Stimulated activated CD8-positive, alpha-beta memory T cell treated with anti-CD3 and anti-CD28 coated beads, Interleukin-2, amount 100 ng/mL, for 1 hour (primary cell): ENCODE data around the gene CHTF18.
"Not testable (repeated sequence)": the region's sequence is repeated elsewhere in the genome, so short reads cannot be mapped to it uniquely, and the experiment has no call there.

Source experiments
- DNase-seq, 2 donors: peaks; one replicate each; pipeline ENCODE4 v3.0.0-alpha.2; 2020; ENCODE audit warnings: low read depth in 2 of 2

The CHTF18 gene

DNA sequence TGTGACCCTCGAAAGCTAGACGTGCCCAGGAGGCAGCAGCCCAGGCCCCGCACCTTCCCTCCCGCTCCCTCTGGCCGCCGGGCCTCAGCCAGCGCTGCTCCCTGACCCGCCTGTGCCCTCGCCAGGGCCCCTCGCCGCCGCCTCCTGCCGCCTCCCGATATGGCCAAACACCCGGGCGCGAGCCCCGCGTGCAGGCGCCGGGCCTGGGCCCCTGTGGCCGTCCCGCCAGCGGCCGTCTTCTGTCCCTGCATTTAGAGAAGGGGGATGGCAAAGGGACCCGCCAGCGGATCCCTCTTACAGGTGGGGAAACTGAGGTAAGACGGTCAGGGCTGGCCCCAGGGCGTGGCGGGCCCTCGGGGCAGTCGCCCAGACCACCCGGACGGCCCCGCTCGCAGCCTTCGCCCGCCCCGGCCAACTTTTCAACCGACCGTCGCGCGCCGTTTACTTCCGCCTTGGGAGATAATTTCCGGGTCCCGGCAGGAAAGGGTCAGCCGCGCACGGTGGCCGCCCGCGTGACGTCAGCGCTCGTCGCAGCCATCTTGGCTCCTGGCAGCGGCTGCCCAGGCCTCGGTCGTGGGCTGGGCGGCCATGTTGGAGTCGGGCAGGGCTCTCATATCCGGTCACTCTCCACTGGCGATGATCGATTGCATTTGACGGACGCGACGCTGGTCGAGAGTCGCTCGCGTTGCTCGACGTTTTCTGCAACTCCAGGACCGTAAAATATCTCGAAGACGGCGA, 19.1 kb downstream of the CHTF18 start:
- DNase-seq: peak; percentile 66 to 67

DNA sequence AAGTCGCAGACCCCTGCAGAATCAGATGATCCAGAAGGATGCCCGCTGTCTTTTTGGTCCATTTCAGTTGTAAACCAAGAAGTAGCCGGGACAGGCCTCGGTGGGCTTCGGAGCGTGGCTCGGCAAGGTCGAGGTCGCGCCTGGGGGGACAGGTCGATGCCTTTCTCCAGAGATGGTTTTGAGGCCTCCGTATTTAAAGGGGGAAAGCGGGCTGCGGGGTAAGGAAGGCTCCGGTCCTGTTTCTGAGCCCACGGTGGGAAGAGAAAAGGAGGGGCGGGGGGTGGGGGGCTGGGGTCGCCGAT, 19.6 kb downstream of the CHTF18 start:
- no peak for DNase-seq

DNA sequence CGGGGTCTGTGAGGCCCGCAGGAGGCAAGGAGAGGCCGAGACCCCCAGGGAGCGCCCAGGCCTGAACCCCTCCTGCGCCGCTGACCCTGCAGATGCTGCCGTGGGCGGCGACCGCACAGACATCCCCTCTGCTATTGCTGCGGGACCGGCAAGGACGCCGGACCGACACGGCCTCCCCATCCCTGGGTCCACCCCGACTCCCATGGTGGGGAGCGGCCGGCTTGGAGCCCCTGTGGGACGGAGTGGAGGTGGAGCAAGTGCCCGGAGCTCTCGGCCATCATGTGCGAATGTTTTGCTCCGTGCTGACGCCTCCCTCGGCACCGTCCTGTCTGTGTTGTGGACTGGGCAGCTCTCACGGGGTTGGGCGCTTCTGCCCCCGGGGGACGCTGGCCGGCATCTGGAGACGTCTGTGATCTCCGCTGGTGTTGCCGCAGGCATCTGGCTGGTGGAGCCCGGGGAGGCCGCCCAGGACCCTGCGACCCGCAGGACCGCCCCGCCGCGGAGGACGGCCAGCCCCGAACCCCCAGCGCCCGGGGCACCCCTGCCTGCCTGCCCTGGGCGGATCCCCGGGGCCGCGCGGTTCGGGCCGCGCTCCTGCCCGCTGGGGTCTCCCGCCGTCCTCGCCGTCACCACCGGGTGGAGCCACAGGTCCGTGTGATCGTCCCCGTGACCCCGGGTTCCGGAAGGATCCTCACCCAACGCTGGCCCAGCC, 24.9 kb downstream of the CHTF18 start:
- DNase-seq: peak in 1 of 2 donors; percentile 18

DNA sequence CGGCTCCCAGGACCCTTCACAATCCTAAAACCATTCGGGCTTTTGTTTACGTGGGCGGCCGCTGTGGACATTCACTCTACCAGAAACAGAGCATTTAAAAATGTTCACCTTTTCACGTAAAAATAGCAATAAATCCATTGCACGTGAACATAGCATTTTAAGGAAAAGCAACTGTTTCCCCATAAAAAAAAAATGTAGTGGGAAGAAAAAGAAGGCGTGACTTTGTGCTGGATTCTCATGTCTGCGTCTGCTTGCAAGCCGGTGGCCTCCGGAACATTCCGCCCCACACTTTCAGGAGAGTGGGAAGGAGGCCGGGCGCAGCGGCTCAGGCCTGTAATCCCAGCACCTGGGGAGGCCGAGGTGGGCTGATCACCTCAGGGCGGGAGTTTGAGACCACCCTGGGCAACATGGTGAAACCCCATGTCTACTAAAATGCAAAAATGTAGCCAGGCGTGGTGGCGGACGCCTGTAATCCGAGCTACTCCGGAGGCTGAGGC, 25.5 kb downstream of the CHTF18 start:
- no peak for DNase-seq

DNA sequence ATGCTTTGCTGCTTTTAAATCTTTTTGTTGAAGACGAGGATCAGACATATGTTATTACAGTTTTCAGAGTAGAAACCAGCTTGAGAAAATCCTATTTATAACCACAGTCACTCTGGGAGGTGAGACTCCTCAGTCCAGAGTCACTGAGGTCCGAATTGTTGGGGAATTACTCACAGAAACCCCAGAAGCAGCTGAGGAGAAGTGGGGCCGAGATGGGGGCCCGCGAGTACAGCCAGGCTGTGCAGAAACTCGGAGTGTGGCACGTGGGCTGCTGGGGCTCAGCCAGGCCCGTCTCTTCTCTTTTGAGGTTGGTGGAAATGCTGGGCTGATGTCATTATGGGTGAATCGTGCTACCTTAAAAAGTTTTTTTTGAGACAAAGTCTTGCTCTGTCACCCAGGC, 26.6 kb downstream of the CHTF18 start:
- DNase-seq: no peak

DNA sequence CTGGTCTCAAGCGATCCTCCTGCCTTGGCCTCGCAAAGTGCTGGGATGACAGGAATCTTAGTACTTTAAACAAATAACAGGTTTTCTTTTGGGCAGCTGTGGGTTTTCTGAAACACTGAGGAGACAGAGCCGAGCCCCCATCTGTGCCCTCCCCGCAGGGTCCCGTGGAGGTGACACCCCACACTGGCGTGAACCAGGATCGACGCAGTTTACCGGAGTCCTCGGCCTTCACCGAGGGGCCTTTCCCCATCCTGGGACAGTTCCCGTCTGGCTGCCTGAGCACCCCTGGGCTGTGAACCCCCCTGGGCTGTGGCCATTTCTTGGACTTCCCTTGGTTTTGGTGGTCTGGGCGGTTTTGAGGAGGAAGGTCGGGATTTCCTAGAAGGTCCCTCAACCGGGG, 27.4 kb downstream of the CHTF18 start:
- DNase-seq: no peak

DNA sequence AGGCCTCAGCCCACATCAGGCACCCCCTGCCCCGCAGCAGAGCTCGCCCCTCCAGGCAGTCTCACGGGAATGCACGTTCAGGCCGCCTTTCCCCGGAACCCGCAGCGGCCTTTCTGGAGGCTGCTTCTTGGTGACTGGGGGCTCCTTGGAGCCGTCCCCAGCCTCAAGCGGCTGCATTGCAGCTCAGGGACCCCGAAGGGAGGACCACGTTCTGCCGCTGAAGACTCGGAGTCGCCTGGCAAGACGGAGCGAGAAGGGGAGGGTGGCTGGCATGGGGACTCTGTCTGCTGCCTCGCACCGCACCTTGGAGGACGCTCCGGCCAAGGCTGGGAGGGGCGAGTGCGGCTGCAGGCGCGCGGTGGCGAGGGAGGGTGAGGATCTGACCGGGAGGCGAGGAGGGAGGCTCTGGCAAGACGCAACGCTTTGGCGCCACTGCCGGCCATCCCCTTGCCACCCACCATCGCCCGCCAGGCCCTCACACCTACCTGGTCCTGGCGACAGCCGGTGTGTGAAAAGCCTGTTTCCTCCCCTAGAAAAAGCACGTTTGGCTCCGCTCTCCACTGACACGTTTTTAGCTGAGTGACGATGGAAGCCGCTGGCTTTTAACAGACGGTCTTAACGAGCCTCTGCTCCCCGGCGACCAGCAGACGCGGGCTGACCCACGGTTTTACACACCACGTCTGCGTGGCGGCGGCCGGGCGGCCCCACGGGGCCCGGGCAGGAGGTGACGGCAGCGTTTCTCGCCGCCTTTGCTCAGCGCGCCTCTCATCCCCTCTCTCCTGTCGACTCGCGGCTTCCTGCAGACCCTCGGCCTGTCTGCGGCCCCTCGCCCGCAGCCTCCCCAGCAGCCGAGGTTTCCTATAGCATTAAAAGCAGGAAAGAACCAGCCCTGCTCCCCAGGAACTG, 28.8 kb downstream of the CHTF18 start:
- DNase-seq: no peak

GRCh38 chr16:818132-818531, 29.7 kb downstream of the CHTF18 start:
- DNase-seq: no peak

DNA sequence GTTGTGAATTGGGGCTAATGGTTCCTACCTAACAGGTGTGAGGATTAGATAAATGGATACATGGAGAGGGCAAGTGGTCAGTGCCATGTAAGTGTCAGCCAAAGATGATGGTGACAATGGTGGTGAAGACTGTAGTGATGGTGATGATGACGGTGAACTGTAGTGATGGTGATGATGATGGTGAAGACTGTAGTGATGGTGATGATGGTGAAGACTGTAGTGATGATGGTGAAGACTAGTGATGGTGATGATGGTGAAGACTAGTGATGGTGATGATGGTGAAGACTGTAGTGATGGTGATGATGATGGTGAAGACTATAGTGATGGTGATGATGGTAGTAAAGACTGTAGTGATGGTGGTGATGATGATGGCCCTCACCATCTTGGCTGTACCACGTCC, 30.2 kb downstream of the CHTF18 start:
- DNase-seq: no peak

GRCh38 chr16:819336-820043, 31.1 kb downstream of the CHTF18 start:
- DNase-seq: no peak

- not testable (repeated sequence) for DNase-seq
Observed at GRCh38 chr16:820044-820408, 31.6 kb downstream of the CHTF18 start.

DNA sequence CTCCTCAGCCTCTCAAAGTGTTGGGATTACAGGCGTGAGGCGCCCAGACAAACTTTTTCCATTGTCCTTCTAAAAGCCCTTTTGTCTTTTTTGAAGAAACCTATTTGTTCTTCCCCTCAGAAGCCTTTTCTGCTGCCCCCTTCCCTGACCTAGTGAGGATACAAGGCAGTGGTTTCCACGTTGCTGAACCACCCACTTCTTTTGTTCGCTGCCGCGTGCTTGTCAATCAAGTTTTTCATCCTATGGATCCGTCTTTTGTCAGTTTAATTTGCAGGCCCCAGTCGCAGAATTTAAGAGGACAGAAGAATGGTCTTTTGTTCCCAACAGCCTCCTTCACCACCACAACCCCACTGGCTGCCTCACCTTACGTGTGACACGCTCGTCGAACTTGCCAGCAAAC, 32.3 kb downstream of the CHTF18 start:
- DNase-seq: no peak

DNA sequence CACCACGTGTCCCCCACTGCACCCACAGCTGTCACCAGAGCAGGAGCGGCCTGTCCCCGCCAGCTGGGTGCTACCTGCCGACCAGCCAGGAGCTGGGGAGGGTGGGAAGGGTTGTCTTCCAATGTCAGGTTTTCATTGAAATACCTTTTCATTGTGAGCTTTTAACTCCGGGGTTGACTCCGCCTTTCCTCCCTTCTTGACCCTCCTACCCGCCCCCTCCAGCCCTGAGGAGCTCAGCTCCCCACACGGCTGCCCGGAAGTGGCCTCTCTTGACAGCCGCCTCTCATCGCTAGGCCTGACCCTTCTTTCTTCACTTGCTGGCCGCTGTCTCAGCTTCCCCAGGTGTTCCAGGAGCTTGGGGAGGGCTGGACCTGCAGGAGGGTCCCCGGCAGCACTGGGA, 33.3 kb downstream of the CHTF18 start:
- no peak for DNase-seq

DNA sequence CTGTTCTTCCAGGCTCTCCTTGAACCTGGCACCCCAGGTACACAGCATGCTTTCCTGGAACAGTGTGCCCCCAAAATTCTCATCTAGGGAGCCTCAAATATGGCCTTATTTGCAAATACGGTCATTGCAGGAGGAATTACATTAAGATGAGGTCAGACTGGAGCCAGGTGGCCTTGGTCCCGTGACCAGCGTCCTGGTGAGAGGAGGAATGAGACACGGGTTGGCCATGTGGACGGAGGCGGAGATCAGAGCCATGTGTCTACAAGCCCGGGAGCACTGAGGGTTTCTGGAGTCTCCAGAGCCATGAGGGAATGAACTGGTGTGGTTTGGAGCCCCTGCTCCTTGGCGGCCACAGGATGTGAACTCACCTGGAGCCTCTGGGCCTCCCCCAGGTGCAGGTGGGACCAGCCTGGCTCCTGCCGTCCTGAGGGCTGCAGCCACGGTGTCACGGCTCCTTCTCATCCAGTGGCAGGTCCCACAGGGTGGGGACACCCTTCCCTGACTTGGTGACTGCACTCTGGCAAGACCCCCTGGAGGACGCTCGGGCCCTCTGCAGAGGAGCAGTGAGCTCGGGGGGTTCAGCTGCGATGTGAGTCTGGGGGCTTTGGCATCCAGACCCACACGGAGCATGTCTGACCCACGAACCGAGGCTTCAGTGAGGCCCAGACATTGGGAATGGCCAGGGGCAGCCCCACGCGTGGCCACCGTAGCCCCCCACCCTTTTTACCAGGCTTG, 33.9 kb downstream of the CHTF18 start:
- DNase-seq: no peak

DNA sequence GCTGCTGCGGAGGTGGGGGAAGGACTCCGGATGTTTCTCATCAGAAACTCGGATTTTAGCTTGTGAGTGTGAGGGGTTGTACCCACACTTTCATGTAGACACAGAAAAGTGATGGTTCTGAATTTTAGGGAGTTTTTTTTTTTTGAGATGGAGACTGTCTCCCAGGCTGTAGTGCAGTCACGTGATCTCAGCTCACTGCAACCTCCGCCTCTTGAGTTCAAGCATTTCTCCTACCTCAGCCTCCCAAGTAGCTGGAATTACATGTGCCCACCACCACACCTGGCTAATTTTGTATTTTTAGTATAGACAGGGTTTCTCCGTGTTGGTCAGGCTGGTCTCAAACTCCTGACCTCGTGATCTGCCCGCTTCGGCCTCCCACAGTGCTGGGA, 34.5 kb downstream of the CHTF18 start:
- DNase-seq: no peak

- no peak for DNase-seq
Observed at GRCh38 chr16:824194-824593, 35.8 kb downstream of the CHTF18 start.

DNA sequence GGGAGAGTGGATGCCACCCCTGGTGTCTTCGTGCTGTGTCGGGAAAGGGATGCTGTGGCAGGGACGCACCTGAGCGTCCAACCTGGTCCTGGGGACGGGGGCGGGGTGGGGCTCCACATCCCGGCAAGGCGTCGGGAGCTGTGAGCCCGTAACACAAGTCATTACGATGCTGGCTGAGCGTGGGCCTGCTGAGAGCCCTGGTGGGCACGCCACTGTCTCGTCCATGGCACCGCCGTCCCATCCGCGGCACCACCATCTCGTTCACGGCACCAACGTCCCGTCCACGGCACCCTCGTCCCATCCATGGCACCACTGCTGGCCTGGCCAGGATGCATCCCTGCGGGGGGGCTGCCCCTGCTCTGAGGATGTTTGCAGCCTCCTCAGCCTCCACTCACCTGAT, 36.2 kb downstream of the CHTF18 start:
- no peak for DNase-seq

DNA sequence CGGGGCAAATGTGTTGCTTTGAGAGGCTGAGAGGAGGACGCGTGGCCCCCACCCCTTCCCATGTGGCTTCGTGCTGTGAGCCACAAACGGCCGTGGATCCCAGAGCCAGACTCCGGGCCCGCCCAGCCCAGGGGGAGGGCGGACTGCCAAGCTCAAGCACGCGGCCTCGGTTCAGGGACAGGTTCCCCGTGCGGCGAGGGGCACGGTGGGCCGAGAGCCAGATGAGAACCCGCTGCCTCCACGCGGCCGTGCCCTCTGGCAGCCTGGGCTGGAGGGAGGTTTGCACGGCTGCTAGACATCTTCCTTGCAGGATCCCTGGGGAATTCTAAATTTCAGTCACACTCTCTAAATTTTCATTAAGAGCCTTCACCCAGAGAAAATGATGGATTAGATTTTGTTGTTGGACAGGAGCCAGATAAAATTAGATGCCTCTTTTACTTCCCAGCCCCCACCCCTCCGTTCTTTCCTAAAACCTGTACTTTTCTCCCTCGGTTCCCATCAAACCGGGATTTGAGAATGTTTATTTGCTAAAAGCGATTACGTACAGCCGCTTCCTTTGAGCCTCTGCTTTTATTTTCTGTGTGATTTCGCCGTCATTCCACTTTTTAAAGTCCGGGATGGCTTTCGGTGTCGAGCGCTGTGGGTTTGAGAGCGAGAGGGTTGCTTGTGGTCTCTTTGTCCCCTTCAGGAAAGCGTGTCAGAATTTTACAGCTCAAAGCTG, 37.1 kb downstream of the CHTF18 start:
- no peak for DNase-seq

DNA sequence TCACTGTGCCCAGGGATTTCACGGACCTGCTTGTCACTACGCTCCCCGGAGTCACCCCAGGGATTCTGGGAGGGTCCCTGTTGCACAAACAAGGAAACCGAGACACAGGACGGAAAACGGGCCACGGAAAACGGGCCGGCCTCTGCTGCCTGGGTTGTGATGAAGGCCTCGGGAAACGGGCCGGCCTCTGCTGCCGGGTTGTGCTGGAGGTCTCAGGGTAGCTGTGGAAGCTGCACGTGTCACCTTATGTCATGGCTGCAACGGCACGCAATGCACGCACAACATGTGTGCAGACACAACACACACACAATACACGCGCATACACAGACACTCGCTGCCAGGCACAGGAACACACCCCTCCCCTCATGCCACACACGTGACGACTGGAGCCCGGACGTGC, 39.1 kb downstream of the CHTF18 start:
- no peak for DNase-seq

- no peak for DNase-seq
Observed at GRCh38 chr16:828891-829290, 40.5 kb downstream of the CHTF18 start.
